ENCODE measurements around the gene MRPL24. TPM values are rescaled to one million over a fixed set of nuclear protein-coding genes. Genes with fewer than 3 reads are reported as not detected.

Gene MRPL24
- total RNA-seq, 4 donors from 2014 or later: 48.6 to 90.4 (median 66.2) TPM

- no peaks in the 10 kb centered on the region for H3K9me3 ChIP-seq
- H3K4me3 ChIP-seq: no peak overlapping the region
- TF ChIP-seq, protein P1, sequence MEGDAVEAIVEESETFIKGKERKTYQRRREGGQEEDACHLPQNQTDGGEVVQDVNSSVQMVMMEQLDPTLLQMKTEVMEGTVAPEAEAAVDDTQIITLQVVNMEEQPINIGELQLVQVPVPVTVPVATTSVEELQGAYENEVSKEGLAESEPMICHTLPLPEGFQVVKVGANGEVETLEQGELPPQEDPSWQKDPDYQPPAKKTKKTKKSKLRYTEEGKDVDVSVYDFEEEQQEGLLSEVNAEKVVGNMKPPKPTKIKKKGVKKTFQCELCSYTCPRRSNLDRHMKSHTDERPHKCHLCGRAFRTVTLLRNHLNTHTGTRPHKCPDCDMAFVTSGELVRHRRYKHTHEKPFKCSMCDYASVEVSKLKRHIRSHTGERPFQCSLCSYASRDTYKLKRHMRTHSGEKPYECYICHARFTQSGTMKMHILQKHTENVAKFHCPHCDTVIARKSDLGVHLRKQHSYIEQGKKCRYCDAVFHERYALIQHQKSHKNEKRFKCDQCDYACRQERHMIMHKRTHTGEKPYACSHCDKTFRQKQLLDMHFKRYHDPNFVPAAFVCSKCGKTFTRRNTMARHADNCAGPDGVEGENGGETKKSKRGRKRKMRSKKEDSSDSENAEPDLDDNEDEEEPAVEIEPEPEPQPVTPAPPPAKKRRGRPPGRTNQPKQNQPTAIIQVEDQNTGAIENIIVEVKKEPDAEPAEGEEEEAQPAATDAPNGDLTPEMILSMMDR (IDR thresholded peaks at IDR 0.05): no peak
- TF ChIP-seq POLR2A (IDR thresholded peaks at IDR 0.05): no peak
- no peaks in the 10 kb centered on the region for H3K27me3 ChIP-seq
- peaks cover 0 to 28% (median 5%) of the 10 kb centered on the region in 4 donors for H3K4me1 ChIP-seq
- H3K27ac ChIP-seq: peak overlapping the region in 1 of 4 donors; percentile 3
- DNase-seq (ENCODE audit: low spot score in 2 of 2): no peak
- H3K36me3 ChIP-seq: peaks cover 0 to 42% (median 0%) of the 10 kb centered on the region in 3 donors
Measured at GRCh38 chr1:156781585-156782186, 40.8 kb upstream of the MRPL24 start.

- Histone ChIP-seq H3K4me3 (no peak overlapping the region), H3K4me1 (peaks cover 0 to 49% (median 15%) of the 10 kb centered on the region in 4 donors), H3K27me3 (no peaks in the 10 kb centered on the region), H3K27ac (no peak overlapping the region), H3K36me3 (peaks cover 0 to 5% (median 0%) of the 10 kb centered on the region in 3 donors), H3K9me3 (no peaks in the 10 kb centered on the region)
- no peak for TF ChIP-seq EP300 (IDR thresholded peaks at IDR 0.05)
- TF ChIP-seq, protein P1 (IDR thresholded peaks at IDR 0.05): no peak
- TF ChIP-seq POLR2A (IDR thresholded peaks at IDR 0.05): no peak
- DNase-seq (ENCODE audit: low spot score in 2 of 2): no peak
- whole genome bisulfite sequencing, 2 donors: 61 to 65% methylated on average over 1 of the region's 1 CpG
Measured at GRCh38 chr1:156777573-156777972, 36.7 kb upstream of the MRPL24 start.

GRCh38 chr1:156776942-156777341, 36.1 kb upstream of the MRPL24 start:
- H3K4me1 ChIP-seq: peaks cover 0 to 50% (median 19%) of the 10 kb centered on the region in 4 donors
- H3K27me3 ChIP-seq: no peaks in the 10 kb centered on the region
- no peaks in the 10 kb centered on the region for H3K36me3 ChIP-seq
- 63 to 71% methylated on average over 4 of the region's 4 CpGs for WGBS, 2 donors
- no peak overlapping the region for H3K27ac ChIP-seq
- DNase-seq (ENCODE audit: low spot score in 2 of 2): no peak
- TF ChIP-seq POLR2A (IDR thresholded peaks at IDR 0.05) (no peak), EP300 (IDR thresholded peaks at IDR 0.05) (no peak)
- TF ChIP-seq, protein P1 (IDR thresholded peaks at IDR 0.05): no peak
- no peak overlapping the region for H3K4me3 ChIP-seq
- no peaks in the 10 kb centered on the region for H3K9me3 ChIP-seq

DNA sequence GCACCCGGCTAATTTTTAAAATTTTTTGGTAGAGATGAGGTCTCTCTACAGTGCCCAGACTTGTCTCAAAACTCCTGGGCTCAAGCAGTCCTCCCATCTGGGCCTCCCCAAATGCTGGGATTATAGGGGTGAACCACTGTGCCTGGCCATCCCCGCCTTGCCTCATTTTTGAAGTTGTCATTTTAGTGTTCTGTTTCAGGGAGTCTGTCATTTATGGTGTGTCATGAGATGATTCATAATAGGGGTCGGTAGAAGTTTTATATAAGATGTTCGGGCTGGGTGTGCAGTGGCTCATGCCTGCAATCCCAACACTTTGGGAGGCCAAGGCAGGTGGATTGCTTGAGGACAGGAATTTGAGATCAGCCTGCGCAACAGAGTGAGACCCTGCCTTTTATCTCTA, 34.9 kb upstream of the MRPL24 start:
- DNase-seq (ENCODE audit: low spot score in 2 of 2): no peak
- Histone ChIP-seq H3K4me3 (no peak overlapping the region), H3K36me3 (peaks cover 0 to 4% (median 0%) of the 10 kb centered on the region in 3 donors), H3K4me1 (peaks cover 0 to 52% (median 20%) of the 10 kb centered on the region in 4 donors), H3K27ac (no peak overlapping the region), H3K27me3 (no peaks in the 10 kb centered on the region), H3K9me3 (no peaks in the 10 kb centered on the region)
- 83 to 84% methylated on average over 5 of the region's 5 CpGs for WGBS, 2 donors
- TF ChIP-seq EP300 (IDR thresholded peaks at IDR 0.05) (no peak), POLR2A (IDR thresholded peaks at IDR 0.05) (no peak)
- TF ChIP-seq, protein P1 (IDR thresholded peaks at IDR 0.05): no peak

- TF ChIP-seq EP300 (IDR thresholded peaks at IDR 0.05) (no peak), POLR2A (IDR thresholded peaks at IDR 0.05) (no peak)
- TF ChIP-seq, protein P1 (IDR thresholded peaks at IDR 0.05): no peak
- Histone ChIP-seq H3K27ac (no peak overlapping the region), H3K9me3 (no peaks in the 10 kb centered on the region), H3K27me3 (no peaks in the 10 kb centered on the region), H3K4me1 (peaks cover 0 to 74% (median 38%) of the 10 kb centered on the region in 4 donors), H3K4me3 (no peak overlapping the region), H3K36me3 (peaks cover 0 to 10% (median 0%) of the 10 kb centered on the region in 3 donors)
- WGBS, 2 donors: 80 to 89% methylated on average over 3 of the region's 3 CpGs
- DNase-seq (ENCODE audit: low spot score in 2 of 2): no peak
Measured at GRCh38 chr1:156773607-156774006, 32.7 kb upstream of the MRPL24 start.
